GM19099 (cell line): ENCODE results near the gene BNIP2.

ENCODE experiments used
- POLR2A ChIP-seq: IDR thresholded peaks from 3 replicates; pipeline ENCODE4 v1.6.1; 2011; ENCODE audit warnings: low read depth; ENCODE audit not compliant: insufficient read length; ENCODE audit errors: extremely low read depth

The BNIP2 gene

DNA sequence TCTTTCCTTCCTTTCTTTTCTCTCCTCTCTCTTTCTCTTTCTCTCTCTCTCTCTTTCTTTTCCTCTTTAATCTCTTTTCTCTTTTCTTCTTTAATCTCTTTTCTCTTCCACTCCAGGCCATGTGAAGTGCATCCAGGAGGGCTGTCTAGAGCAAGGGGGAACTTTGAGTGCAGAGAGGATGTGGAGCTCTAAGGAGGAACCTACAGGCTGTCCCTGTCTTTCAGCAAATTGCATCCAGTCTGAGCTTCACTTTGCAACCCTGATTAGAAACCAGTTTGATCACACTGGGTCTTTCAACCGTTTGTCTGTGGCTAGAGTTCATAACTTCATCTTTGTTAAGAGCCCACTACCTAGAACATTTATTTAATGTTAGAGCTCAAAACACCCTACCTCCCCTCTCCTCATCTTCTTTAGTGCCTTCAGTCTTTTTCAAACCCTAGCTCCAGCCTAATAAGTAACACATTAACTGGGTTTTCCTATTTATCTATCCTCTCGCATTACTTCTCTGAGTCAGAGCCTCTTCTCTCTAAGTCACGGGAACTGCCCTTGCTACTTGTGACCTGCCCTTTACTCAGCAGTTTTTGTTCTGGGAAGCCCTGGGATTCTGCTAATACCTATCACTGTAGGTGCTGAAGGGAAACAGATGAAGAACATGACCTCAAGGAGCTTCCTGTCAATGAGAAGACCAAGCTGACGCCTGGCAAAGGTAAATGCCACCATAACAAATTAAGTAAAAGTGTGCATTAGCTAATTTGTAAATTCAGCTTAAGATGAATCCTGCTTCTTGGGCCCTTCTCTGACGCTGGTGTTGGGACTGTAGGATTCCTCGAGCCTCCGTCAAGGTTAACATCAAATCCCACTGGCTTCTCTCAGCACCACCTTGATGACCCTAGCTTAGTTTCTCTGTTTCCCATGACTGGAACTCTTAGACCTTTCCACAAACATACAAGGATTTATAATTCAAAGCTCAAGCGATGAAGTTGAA is 77.6 kb downstream of the BNIP2 start, which contains the start of gene GCNT3:
Gene GCNT3 (plus strand): TSS at position 508 of the 985 bp plus-strand sequence. CDS start 6,456 bp downstream, outside the sequence.
- no peak for TF ChIP-seq POLR2A

DNA sequence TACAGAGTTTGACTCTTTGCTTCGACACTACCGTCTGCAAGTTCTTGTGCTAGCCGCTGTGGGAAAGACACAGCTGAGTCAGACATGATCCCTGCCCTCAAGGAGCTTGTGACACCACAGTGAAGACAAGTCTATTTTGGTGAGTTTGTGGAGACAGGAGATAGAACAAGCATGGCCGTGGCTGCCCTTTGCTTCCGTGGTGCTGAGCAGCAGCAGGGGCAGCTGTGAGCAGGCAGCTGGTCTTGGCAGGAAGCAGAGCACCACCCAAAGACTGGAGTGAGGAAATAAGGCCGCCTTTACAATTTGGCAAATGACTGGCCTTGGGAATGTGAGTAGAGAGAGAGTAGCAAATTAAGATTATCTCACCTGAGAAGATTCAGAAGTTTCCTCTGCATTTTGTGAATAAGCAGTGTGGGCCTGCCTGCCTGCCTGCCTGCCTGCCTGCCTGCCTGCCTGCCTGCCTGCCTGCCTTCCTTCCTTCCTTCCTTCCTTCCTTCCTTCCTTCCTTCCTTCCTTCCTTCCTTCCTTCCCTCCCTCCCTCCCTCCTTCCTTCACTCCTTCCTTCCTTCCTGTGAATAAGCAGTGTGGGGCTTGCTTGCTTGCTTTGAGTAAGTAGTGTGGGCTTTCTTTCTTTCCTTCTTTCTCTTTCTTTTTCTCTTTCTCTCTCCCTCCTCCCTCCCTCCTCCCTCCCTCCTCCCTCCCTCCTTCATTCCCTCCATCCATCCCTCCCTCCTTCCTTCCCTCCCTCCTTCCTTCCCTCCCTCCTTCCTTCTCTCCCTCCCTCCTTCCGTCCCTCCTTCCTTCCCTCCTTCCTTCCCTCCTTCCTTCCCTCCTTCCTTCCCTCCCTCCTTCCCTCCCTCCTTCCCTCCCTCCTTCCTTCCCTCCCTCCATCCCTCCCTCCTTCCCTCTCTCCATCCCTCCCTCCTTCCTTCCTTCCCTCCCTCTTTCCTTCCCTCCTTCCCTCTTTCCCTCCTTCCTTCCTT is 79.1 kb downstream of the BNIP2 start:
- TF ChIP-seq POLR2A = no peak
